BJ (cell line): ENCODE measurements around the gene SCMH1. TPM values are rescaled to one million over a fixed set of nuclear protein-coding genes. Genes with fewer than 3 reads are reported as not detected.
A peak's percentile ranks its signal among the peaks of the same experiment; 100 is the strongest.

ENCODE experiments used
- CTCF ChIA-PET: fragments of 350-600 bp; formaldehyde crosslinking; extraction: SDS; loops from one replicate; lab custom pipeline; 2021; ENCODE audit warnings: antibody characterized with exemption, inconsistent platforms; lab: Yijun Ruan, JAX
- POLR2A ChIA-PET: fragments of 300-600 bp; sonication (Branson Sonifier 250); formaldehyde crosslinking; extraction: SDS; loops from one replicate; lab custom pipeline; 2021; ENCODE audit warnings: antibody characterized with exemption; lab: Charles Lee
- DNase-seq: peaks from one replicate; pipeline ENCODE4 v3.0.0-alpha.2; 2011; ENCODE audit warnings: low read depth
- H3K27me3 ChIP-seq: 2 replicates; pipeline ENCODE4 v1.6.0; 2011; ENCODE audit warnings: low read length; ENCODE audit not compliant: control insufficient read depth, insufficient read depth
- H3K36me3 ChIP-seq: 2 replicates; pipeline ENCODE4 v1.5.1; 2011; ENCODE audit warnings: low read length; ENCODE audit not compliant: control insufficient read depth, insufficient read depth
- H3K4me3 ChIP-seq: 2 replicates; pipeline ENCODE4 v1.5.1; 2011; ENCODE audit warnings: low read depth, mild to moderate bottlenecking, control low read depth, low read length
- polyA minus RNA-seq: library from RNA; depleted of rRNA, polyadenylated mRNA; stranded (reverse); fragments of >200 nt; gene quantifications from 2 replicates; pipeline ENCODE4 v1.2.3, GENCODE V29; 2011; rRNA and poly(A)+ RNA removed
- polyA plus RNA-seq: library from polyadenylated mRNA; depleted of rRNA; stranded (reverse); fragments of >200 nt; gene quantifications from 2 replicates; pipeline ENCODE4 v1.2.3, GENCODE V29; 2011; rRNA removed
- TF ChIP-seq, protein P1 (sequence below): IDR thresholded peaks from 2 replicates; pipeline ENCODE4 v1.5.1; 2011; ENCODE audit warnings: low read depth, mild to moderate bottlenecking, control low read depth, inconsistent platforms, low read length, moderate library complexity; ENCODE audit not compliant: insufficient read depth

Gene SCMH1
- polyA plus RNA-seq (32.0 and 44.9 TPM in 2 replicates), polyA minus RNA-seq (42.4 and 44.1 TPM in 2 replicates)

DNA sequence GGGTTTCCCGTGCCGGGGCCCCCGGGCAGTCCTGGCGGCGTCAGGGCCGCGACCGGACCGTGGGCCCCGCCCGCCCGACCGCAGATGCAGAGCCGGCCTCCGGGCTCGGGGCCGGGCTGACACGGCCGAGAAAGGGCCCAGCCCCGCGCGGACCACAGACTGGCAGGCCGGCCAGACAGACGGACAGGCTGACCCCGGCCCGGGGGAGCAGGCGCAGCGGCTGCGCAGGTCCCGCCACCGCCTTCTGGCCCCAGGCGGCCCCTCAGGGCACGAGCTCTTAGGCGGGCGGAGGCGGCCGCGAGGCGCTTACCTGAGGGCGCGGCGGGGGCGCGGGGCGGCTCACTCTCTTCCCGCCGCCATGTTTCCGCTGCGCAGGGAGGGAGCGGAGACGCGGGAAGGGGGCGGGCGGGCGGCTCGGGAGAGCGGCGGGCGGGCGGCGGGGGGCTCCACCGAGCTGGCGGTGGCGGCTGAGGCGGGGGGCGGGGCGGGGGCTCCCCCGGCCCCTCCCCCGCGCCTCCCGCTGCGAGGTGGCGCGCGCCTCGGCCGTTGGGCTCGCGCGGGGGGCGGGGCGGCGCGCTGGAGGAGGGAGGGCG lies at the start of gene SCMH1:
Gene SCMH1 (minus strand): TSS at position 558 of the 593 bp plus-strand sequence. CDS start 56,173 bp downstream, outside the sequence.
- POLR2A ChIA-PET = no interaction called here
- TF ChIP-seq, protein P1, sequence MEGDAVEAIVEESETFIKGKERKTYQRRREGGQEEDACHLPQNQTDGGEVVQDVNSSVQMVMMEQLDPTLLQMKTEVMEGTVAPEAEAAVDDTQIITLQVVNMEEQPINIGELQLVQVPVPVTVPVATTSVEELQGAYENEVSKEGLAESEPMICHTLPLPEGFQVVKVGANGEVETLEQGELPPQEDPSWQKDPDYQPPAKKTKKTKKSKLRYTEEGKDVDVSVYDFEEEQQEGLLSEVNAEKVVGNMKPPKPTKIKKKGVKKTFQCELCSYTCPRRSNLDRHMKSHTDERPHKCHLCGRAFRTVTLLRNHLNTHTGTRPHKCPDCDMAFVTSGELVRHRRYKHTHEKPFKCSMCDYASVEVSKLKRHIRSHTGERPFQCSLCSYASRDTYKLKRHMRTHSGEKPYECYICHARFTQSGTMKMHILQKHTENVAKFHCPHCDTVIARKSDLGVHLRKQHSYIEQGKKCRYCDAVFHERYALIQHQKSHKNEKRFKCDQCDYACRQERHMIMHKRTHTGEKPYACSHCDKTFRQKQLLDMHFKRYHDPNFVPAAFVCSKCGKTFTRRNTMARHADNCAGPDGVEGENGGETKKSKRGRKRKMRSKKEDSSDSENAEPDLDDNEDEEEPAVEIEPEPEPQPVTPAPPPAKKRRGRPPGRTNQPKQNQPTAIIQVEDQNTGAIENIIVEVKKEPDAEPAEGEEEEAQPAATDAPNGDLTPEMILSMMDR = no peak
- DNase-seq = no peak
- CTCF ChIA-PET = no interaction called here
- Histone ChIP-seq H3K4me3 (peak within 1 kb of the TSS; percentile 55), H3K36me3 (no peaks in the 10 kb centered on the region), H3K27me3 (no peaks in the 10 kb centered on the region)

DNA sequence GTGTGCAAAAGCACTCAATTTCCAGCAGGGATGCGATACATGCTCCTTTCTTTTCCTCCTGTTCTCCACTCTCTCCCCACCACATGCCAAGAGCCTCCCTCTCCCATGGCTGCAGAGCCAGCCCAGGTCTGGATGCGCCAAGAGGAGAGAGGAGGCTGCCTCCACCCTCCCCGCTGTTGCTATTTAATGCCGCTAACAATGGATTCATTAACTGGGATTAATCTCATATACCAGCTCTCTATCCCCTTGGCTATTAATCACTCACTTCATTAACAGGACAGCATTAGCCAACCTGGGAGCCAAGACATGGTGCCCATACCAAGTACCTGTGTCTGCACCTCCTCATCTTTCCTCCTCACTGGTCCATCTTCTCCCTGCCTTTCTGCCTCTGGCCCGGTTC lies 49.1 kb upstream of the SCMH1 start:
- TF ChIP-seq, protein P1 = no peak
- no peak overlapping the region for H3K4me3 ChIP-seq
- no peaks in the 10 kb centered on the region for H3K36me3 ChIP-seq
- CTCF ChIA-PET = no interaction called here
- H3K27me3 ChIP-seq = peaks cover 9% of the 10 kb centered on the region
- POLR2A ChIA-PET = no interaction called here
- DNase-seq = no peak

DNA sequence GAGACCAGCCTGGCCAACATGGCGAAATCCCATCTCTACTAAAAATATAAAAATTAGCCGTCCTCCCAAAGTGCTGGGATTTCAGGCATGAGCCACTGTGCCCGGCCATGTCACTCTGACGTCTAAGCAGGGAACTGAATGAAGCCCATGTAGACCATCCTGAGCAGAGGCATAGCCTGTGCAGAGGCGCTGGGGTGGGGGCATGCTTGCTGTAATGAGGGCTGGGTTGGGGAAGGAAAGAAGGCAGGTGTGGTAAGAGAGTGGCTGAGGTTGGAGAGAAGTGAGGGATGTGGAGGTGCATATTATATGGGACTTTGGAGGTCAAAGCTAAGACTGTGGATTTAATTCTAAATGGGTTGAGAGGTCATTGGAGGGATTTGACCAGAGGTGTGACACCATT lies 47.1 kb upstream of the SCMH1 start:
- Histone ChIP-seq H3K27me3 (peaks cover 22% of the 10 kb centered on the region), H3K4me3 (no peak overlapping the region), H3K36me3 (no peaks in the 10 kb centered on the region)
- ChIA-PET POLR2A (no interaction called here), CTCF (interaction anchor here (0.7 to 2.3 kb wide), 4 partner anchors 25 to 144 kb away, joined by 3 to 7 read pairs (median 4); no protein-coding TSS in a partner anchor)
- TF ChIP-seq, protein P1 = no peak
- DNase-seq = no peak

DNA sequence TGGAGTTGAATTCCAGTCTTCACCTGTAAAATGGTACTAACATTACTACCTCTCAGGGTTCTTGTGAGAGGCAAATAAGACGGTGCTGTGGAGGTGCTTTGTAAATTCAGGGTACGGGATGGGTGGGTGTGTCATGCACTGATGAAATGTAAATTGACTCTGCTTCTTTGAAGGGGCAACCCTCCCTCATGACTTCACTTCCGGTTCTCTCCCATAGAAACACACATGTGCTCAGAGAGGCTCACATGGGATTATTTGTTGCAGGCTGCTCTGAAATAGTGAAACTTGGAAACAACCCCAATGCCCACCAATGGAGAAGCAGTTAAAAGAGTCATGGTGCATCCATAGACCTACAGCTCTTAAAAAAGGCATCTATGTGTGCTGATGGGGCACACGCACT lies 44.9 kb upstream of the SCMH1 start:
- TF ChIP-seq, protein P1 = no peak
- DNase-seq = no peak
- no peak overlapping the region for H3K4me3 ChIP-seq
- H3K27me3 ChIP-seq = peaks cover 33% of the 10 kb centered on the region
- H3K36me3 ChIP-seq = no peaks in the 10 kb centered on the region
- POLR2A ChIA-PET = no interaction called here
- CTCF ChIA-PET = no interaction called here

DNA sequence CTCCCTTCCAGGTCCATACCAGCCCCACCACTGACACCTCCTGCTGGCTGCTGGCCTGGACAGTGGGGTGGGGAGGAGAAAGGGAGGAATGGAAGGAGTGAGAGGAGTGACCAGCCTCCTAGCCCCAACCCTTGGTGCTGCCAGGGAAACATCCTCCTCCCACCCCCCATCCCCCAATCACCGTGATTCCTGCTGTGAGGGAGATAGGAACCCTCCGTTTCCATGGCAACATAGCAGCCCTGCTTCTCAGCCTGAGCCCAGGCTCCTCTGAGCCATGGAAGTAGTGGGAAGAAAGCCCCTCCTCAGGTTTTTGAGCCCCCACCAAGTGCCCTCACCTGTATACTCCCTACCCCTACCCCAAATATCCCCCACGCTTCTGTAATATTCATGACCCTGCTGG lies 44.4 kb upstream of the SCMH1 start:
- ChIA-PET POLR2A (no interaction called here), CTCF (no interaction called here)
- DNase-seq = no peak
- H3K4me3 ChIP-seq = no peak overlapping the region
- H3K36me3 ChIP-seq = no peaks in the 10 kb centered on the region
- TF ChIP-seq, protein P1 = no peak
- peaks cover 34% of the 10 kb centered on the region for H3K27me3 ChIP-seq
